Measurements from ENCODE around the gene HID1. TPM values are rescaled to one million over a fixed set of nuclear protein-coding genes. Genes with fewer than 3 reads are reported as not detected.

Gene HID1
- total RNA-seq, 1 donor from 2014 or later, result 53.8 TPM

DNA sequence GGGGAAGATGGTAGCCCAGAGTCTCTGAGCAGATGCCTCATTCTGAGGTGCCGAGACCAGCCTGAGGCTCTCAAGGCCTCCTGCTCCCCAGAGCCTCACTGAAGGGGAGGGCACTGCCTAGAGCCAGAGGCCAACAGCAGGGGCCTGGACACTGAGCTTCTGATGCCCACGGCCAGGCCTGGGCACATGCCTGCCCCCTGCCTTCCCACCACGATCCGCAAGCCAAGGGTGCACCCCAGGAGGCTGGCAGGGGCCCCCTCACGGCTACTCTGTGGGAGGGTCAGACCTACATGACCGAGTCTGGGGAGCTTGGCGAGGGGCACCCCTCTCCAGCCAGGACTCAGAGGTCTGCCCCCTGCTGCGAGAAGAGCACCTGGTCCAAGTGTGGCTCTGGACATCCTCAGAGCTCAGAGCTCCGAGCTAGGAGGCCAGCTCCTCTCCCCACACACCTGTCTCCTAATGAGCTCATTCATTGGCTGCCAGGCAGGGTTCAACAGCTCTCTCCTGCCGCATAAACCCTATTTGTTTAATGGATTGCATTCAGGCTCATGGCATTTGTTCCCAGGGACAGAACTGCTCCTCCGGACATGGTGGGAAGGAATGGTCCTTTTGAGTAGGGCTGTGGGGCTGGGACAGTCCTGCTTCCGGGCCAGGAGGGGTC, 23.0 kb downstream of the HID1 start:
- no peak for DNase-seq

DNA sequence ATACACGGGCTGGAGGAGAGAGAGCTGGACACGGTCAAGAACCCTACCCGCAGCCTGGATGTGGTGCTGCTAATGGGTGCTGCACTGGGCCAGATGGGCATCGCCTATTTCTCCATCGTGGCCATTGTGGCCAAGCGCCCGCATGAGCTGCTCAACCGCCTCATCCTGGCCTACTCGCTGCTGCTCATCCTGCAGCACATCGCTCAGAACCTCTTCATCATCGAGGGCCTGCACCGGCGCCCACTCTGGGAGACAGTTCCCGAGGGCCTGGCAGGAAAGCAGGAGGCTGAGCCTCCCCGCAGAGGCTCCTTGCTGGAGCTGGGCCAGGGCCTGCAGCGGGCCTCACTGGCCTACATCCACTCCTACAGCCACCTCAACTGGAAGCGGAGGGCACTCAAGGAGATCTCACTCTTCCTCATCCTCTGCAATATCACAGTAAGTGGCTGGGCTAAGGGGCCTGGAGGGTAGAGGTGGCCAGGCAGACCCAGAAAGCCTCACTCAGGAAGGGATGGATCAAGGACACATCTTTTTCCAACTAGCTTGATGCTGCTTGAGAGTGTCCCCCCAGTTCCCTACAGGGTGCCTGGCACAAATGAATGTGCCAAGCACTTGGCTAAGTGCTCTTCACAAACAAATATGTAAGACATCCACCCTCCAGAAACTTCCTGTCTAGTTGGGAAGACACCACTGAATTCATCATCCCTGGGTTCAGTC, 25.4 kb downstream of the HID1 start:
- no peak for DNase-seq

- no peak for DNase-seq
These were observed 25.9 kb downstream of the HID1 start for GRCh38 chr17:74946641-74947040.

DNA sequence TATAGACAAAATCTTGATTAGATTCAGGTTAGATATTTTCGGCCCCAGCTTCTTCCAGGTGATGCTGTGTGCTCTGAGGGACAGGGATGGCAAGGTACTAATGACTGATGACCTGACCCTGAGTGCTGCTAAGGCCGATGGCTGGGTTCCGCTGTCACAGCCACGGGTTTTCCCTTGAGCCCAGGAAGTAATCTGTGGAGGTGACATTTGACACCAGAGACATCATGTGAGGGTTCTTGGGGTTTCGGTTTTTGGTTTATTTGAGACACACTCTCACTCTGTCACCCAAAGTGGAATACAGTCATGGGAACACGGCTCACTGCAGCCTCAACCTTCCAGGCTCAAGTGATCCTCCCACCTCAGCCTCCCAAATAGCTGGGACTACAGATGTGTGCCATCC, 27.0 kb downstream of the HID1 start:
- no peak for DNase-seq

DNA sequence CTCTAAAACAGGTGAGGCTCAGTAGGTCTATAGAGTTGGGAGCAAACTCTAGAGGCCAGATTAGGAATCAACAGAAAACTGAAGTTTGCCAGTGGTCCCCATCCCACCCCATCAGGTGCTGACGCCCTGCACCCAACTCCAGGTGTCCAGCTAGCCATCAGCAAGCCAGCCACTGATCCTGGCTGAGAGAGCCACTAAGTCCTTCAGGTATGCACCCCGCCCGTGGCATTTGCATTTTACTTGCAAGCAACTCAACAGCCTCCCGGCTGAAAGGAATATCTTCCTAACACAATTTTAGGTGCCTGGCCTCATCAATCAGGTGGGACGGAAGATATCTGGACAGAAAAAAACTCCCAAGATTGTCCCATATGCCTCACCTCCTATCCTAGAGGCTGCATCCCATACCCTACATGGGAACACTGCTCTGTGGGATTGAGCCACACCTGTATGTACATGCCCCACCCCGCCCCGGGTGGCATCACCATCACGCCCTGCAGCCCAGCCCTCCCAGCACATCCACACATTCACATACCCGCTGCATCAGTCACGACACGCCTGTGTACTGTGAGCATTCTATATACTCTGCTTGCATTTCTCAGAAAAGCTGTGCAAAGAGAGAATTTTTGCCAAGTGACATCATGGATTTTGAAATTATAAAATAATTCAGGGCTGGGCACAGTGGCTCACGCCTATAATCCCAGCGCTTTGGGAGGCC, 28.6 kb downstream of the HID1 start:
- DNase-seq, result no peak

GRCh38 chr17:74941128-74941725, 31.3 kb downstream of the HID1 start:
- DNase-seq, result no peak

DNA sequence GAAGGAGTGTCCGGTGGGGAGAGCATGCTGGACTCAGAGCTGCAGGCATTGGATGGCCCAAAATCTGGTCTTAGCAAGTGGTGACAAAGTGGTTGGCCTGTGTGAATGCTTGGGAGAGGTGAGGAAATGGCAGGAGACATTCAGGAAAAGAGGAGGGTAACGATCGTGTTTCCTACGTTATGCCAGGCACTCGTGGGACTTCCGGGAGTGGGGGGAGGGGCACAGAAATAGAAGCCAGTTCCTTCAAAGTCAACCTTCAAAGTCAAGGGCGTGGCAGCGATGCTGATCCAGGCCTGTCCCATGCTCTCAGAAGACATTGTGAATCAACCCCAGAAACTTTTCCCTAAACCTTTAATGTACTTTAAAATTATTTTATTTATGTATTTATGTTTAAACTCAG, 33.0 kb downstream of the HID1 start:
- no peak for DNase-seq

DNA sequence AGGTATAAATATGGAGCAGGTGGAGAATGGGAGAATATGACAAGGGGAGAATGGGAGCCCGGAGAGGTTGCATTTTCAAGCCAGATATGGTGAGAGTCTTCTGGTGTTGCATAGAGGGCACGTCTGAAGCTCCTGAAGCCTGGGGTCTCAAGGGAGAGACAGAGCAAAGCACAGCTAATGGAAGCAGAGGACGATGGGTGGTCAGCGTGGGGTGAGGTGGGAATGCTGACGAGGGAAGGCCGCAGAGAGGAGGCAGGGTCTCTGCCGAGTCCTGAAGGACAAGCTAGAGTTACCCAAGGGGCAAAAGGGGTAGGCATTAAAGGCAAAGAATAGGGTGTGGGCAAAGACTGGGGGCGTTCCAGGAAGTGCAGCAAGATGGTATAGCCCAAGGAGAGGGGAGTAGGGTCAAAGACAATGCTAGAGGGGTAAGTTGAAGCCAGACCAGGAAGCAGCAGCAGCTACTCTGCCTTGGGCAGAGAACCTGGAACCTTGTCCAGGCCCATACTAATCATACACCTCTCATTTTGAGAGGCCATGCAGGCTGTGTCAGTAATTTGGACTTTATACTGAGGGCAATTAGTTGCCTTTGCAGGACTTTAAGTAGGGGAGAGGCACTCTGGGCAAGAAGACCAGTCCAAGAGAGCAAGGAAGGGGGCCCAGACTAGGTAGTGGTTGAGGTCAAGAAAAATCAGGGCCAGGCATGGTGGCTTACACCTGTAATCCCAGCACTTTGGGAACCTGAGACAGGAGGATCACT, 34.2 kb downstream of the HID1 start:
- DNase-seq, result no peak

DNA sequence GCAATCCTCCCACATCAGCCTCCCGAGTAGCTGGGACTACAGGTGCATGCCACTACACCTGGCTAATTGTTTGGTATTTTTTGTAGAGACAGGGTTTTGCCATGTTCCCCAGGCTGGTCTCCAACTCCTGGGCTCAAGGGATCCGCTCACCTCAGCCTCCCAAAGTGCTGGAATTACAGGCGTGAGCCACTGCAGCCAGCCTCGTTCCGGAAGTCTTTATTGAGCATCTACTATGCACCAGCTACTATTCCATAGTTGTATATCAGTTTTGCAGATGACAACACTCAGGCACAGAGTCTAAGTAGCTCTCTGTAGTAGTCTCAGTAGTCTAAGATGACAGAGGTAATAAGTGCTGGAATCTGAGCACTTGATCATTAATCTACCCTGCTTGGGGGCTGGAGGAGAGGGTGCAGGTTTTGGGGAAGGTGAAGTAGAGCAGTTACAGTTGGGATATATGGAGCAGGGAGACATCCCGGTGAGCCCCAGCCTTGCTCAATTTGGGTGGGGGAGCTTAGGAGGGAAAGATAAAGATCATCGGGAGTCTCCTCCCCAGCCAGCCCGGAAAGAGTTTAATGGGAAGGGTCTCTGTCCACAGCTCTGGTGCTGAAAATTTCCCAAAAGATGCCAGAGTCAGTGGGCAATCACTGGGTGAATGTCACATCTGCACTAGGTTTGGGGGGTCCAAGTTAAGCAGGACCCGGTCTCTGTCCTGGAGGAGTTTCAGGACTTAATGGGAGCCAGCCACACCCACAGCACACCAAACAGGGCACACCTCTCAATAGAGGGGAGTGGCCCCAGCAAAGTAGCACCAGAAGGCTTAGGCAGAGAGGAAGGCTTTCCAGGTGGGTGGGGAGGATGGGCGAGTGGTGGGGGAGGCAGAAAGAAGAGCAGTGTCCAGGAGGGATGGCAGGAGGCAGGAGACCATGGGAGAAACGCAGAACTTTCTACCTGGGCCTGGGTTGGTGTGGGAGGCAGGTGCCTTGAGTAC, 35.2 kb downstream of the HID1 start:
- DNase-seq, result no peak

- DNase-seq, result no peak
These were observed 36.1 kb downstream of the HID1 start for GRCh38 chr17:74936470-74936799.

- no peak for DNase-seq
These were observed 36.7 kb downstream of the HID1 start, which contains the start of gene OTOP3 for GRCh38 chr17:74935585-74936469. Gene OTOP3 (plus strand): TSS chr17:74935898. CDS start chr17:74935922, 24 bp downstream.

DNA sequence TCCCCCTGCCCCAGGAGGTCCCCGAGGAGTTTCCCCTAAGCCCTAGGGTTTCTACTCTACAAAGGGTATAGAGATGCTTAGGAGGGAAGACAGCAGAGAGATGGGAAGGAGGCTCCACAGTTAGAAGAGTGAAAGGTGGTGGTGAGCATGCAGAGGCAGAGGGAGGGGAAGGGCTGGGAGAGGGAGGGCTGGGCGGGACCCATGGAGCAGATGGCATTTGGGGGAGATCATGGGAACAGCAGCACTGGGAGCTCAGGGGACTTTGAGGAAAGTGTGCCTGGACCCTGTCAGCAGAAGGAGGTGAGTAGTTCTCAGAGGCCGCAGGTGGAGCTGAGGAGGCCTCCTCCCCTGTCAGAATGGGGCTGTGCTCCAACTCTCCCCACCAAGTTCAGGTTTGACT, 37.5 kb downstream of the HID1 start:
- no peak for DNase-seq

DNA sequence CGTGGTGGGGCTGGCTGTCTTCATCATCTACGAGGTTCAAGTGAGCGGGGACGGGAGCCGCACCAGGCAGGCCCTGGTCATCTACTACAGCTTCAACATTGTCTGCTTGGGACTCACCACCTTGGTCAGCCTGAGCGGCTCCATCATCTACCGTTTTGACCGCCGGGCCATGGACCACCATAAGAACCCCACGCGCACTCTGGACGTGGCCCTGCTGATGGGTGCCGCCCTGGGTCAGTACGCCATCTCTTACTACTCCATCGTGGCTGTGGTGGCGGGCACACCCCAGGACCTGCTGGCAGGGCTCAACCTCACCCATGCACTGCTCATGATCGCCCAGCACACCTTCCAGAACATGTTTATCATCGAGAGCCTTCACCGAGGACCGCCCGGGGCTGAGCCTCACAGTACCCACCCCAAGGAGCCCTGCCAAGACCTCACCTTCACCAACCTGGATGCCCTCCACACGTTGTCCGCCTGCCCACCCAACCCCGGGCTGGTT, 42.0 kb downstream of the HID1 start:
- DNase-seq, result no peak

DNA sequence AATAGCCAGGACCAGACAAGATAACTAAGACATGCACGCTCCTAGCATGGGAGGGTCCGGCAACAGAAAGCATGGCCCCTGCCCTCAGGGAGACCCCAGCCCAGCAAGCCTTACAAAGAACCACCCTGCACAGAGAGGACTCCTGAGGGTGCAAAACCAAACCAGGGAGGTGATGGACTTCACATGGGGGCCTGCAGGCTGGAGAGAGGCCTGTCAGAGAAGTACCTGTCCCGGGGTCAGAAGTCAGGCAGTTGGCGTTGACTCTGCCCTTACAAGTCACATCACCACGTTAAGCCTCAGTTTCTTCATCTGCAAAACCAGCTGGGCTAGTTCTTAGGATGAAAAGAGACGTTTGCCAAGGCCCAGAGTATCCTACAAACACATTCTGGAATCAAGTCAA, 43.8 kb downstream of the HID1 start:
- no peak for DNase-seq

DNA sequence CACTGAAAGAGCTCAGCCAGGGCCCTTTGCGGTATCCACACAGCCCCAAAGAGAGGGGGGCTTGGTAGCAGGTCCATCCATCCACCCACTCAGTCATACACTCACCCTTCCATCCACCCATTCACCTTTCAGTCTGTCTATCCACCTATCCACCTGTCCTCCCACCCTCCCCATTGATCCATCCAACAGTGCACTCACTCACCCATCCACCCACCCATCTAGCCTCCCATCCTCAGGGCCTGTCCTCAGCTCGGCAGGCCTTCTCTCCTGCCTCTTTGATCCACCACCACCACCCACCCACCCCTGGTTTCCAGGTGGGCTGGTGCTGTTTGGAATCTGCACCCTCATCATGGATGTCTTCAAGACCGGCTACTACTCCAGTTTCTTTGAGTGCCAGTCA, 47.3 kb downstream of the HID1 start:
- no peak for DNase-seq

DNA sequence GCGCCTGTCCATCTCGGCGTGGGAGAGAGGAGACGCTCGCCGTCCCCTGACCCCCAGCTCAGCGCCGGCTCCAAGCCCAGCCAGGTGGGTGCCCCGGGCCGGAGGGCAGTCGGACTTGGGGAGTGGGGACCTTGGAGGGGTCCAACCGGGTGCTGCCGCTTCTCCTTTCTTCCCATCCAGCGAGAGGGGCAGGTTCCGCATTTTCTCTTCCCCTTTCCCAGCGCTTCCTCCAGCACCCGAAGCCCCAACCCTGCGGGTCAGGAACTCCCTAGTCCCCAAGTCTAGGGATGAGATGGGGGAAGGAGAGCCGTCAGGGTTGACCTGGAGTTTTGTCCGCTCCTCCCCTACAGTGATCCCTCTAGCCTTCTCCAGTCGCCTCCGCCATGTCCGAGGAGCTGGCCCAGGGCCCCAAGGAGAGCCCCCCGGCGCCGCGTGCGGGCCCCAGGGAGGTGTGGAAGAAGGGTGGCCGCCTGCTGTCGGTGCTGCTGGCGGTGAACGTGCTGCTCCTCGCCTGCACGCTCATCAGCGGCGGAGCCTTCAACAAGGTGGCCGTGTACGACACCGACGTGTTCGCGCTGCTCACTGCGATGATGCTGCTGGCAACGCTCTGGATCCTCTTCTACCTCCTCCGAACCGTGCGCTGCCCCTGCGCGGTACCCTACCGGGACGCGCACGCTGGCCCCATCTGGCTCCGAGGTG, 48.2 kb downstream of the HID1 start, which contains the start of gene OTOP2:
Gene OTOP2 (plus strand): TSS at position 24 of the 699 bp plus-strand sequence. CDS start 360 bp downstream, at position 384.
- no peak for DNase-seq

GRCh38 chr17:74923538-74924249, 48.9 kb downstream of the HID1 start:
- DNase-seq, result peak; percentile 69

DNA sequence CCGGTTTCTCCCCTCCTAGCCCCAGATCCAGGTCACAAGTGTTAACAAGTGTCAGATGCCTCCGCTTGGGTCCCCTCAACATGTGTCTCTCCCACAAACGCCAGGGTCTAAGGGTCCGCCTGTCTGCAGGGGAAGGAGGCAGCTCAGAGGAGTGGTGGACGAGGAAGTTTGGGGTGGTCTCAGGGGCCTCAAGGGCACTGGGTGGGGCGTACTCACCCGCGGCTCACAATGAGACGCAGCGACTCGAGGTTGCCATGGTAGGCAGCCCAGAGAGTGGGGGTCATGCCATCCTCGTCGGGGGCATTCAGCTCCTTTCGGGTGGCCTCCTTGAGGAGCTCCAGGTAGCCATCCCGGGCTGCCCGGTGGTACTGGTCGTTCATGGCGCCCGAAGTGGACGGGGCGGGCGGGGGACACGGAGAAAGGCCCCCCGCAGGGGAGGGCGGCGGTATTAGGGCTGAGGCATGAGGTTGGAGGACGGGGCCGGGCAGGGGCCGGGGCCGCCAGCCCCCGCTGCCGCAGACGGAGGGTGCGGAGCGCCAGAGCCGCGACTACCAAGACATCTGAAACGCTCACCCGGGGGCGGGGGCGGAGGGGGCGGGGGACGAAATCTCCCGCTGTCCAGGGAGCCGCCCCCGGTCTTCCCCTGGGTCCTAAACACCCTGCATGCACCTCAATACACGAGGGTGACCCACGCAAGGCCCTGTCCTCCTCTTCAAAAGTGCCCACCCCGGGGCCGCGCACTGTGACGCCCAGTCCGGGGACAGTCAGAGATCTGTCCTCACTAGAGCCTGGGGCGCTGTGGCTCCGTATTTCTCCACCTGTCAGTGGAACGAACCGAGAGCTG, 49.6 kb downstream of the HID1 start, which contains the start of gene USH1G:
Gene USH1G (minus strand): TSS at position 562 of the 844 bp plus-strand sequence. CDS start 182 bp downstream, at position 380.
- DNase-seq, result no peak

All from dermis blood vessel endothelial cell (primary cell).